HFFc6 (cell line): Measurements from ENCODE around the gene DGKH. TPM values are rescaled to one million over a fixed set of nuclear protein-coding genes. Genes with fewer than 3 reads are reported as not detected.
"Not testable (repeated sequence)": the region's sequence is repeated elsewhere in the genome, so short reads cannot be mapped to it uniquely, and the experiment has no call there.

Experiments
- DNase-seq: peaks from one replicate; pipeline ENCODE4 v3.0.0-alpha.2; 2018
- H3K27ac Mint-ChIP-seq: 2 replicates; pipeline ENCODE4 v1.8.0; 2020; ENCODE audit warnings: mild to moderate bottlenecking, mixed read lengths
- H3K27me3 Mint-ChIP-seq: 2 replicates; pipeline ENCODE4 v1.8.0; 2021; ENCODE audit warnings: mild to moderate bottlenecking, moderate library complexity, mixed read lengths; ENCODE audit not compliant: insufficient read depth
- H3K36me3 Mint-ChIP-seq: 2 replicates; pipeline ENCODE4 v1.8.0; 2021; ENCODE audit warnings: low read depth, mixed read lengths
- H3K4me1 Mint-ChIP-seq: 2 replicates; pipeline ENCODE4 v1.8.0; 2020; ENCODE audit warnings: low read depth, mixed read lengths
- H3K4me3 Mint-ChIP-seq: 2 replicates; pipeline ENCODE4 v1.8.0; 2020; ENCODE audit warnings: mild to moderate bottlenecking, moderate library complexity, mixed read lengths
- H3K9me3 Mint-ChIP-seq: 2 replicates; pipeline ENCODE4 v1.8.0; 2020; ENCODE audit warnings: mild to moderate bottlenecking, mixed read lengths
- CTCF ChIP-seq: fragments of 200-600 bp; sonication (generic); IDR thresholded peaks from 2 replicates; pipeline ENCODE4 v1.5.0; 2021; ENCODE audit warnings: antibody characterized with exemption, mild to moderate bottlenecking
- total RNA-seq, 6 experiments: library from RNA; stranded (reverse); fragmentation: NEBNext Ultra II Directional; extraction: Animal tissue kit (Norgen Biotek cat#: 25700); gene quantifications; 2 replicates in 1 of 6; 3 replicates in 5 of 6; pipeline ENCODE4 v1.2.3, GENCODE V29; 2021

The DGKH gene
- total RNA-seq, 6 experiments from 2014 or later, result 6.9 to 8.7 (median 7.8) TPM

- Mint-ChIP-seq H3K36me3 (peaks cover 19% of the 10 kb centered on the region), H3K27me3 (peaks cover 1% of the 10 kb centered on the region; the same call in 1 of the 2 replicates), H3K9me3 (peaks cover 4% of the 10 kb centered on the region; the same call in 1 of the 2 replicates), H3K4me1 (peaks cover 29% of the 10 kb centered on the region), H3K4me3 (no peak overlapping the region), H3K27ac (no peak overlapping the region)
- no peak for DNase-seq
- TF ChIP-seq CTCF, result no peak
These were observed 92.0 kb downstream of the DGKH start for GRCh38 chr13:42140494-42140893.

- DNase-seq, H3K4me3 Mint-ChIP-seq, H3K9me3 Mint-ChIP-seq, H3K27ac Mint-ChIP-seq, H3K27me3 Mint-ChIP-seq: not testable (repeated sequence)
- Mint-ChIP-seq H3K4me1 (peaks cover 23% of the 10 kb centered on the region), H3K36me3 (peaks cover 19% of the 10 kb centered on the region)
These were observed 92.6 kb downstream of the DGKH start for GRCh38 chr13:42141052-42141451.

- DNase-seq, result no peak
- Mint-ChIP-seq H3K27me3 (0 out of 2 replicates have a peak, but pooled peaks cover 1% of the 10 kb centered on the region), H3K36me3 (peaks cover 17% of the 10 kb centered on the region), H3K9me3 (peaks cover 3% of the 10 kb centered on the region; the same call in 1 of the 2 replicates), H3K4me1 (peaks cover 22% of the 10 kb centered on the region), H3K27ac (no peak overlapping the region), H3K4me3 (no peak overlapping the region)
- no peak for TF ChIP-seq CTCF
These were observed 97.9 kb downstream of the DGKH start for GRCh38 chr13:42146359-42146758.

GRCh38 chr13:42148538-42148937, 100.1 kb downstream of the DGKH start:
- H3K4me1 Mint-ChIP-seq, result peaks cover 40% of the 10 kb centered on the region
- no peak overlapping the region for H3K4me3 Mint-ChIP-seq
- peaks cover 10% of the 10 kb centered on the region; the same call in 1 of the 2 replicates for H3K36me3 Mint-ChIP-seq
- DNase-seq, result no peak
- H3K9me3 Mint-ChIP-seq, result no peaks in the 10 kb centered on the region
- no peak for TF ChIP-seq CTCF
- 0 out of 2 replicates have a peak, but pooled peaks cover 1% of the 10 kb centered on the region for H3K27me3 Mint-ChIP-seq
- no peak overlapping the region for H3K27ac Mint-ChIP-seq

GRCh38 chr13:42149136-42149535, 100.7 kb downstream of the DGKH start:
- no peak for TF ChIP-seq CTCF
- H3K4me1 Mint-ChIP-seq, result peaks cover 45% of the 10 kb centered on the region
- no peaks in the 10 kb centered on the region for H3K9me3 Mint-ChIP-seq
- no peak for DNase-seq
- 0 out of 2 replicates have a peak, but pooled peaks cover 1% of the 10 kb centered on the region for H3K27me3 Mint-ChIP-seq
- no peak overlapping the region for H3K4me3 Mint-ChIP-seq
- H3K36me3 Mint-ChIP-seq, result peaks cover 8% of the 10 kb centered on the region; the same call in 1 of the 2 replicates
- no peak overlapping the region for H3K27ac Mint-ChIP-seq

- Mint-ChIP-seq H3K27ac (no peak overlapping the region), H3K27me3 (no peaks in the 10 kb centered on the region), H3K4me1 (peaks cover 38% of the 10 kb centered on the region)
These were observed 103.3 kb downstream of the DGKH start for GRCh38 chr13:42151781-42152180.

More at GRCh38 chr13:42151781-42152180, 103.3 kb downstream of the DGKH start:
- TF ChIP-seq CTCF, result no peak
- Mint-ChIP-seq H3K36me3 (0 out of 2 replicates have a peak, but pooled peaks cover under 1% of the 10 kb centered on the region), H3K4me3 (no peak overlapping the region), H3K9me3 (no peaks in the 10 kb centered on the region)
- DNase-seq, result no peak
